ENCODE data around the gene SLX9.
A peak's percentile ranks its signal among the peaks of the same experiment; 100 is the strongest.

The SLX9 gene

DNA sequence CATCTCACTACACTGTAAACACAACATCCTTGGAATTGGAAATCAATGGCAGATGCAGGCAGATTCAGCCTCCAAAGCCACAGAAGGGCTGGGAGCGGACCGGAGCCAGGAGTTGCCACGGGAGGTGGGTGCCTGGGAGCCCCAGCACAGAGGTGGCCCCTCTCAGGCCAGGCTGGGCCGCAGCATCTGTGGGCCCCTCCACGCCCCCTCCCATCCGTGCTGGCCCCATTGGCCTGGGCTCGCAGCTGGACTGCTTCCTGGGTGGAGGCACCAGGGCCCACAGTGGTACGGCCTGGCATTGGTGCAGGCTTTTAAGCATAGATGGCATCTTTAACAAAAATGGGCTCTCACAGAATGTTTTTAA is 64.2 kb downstream of the SLX9 start:
- no peak for DNase-seq
- H3K4me3 Mint-ChIP-seq = no peak overlapping the region
- peaks cover 30% of the 10 kb centered on the region for H3K9me3 Mint-ChIP-seq
- no peak for TF ChIP-seq CTCF (IDR thresholded peaks at IDR 0.05)
- H3K4me1 Mint-ChIP-seq = peaks cover 19% of the 10 kb centered on the region
- no peak overlapping the region for H3K27ac Mint-ChIP-seq
- peaks cover 10% of the 10 kb centered on the region for H3K27me3 Mint-ChIP-seq (ENCODE audit: low read depth, poor library complexity)
- no peaks in the 10 kb centered on the region for H3K36me3 Mint-ChIP-seq (ENCODE audit: low read depth)

- no peaks in the 10 kb centered on the region for H3K36me3 Mint-ChIP-seq (ENCODE audit: low read depth)
- no peak overlapping the region for H3K27ac Mint-ChIP-seq
- TF ChIP-seq CTCF (IDR thresholded peaks at IDR 0.05) = no peak
Observed at GRCh38 chr21:45004481-45005247, 64.8 kb downstream of the SLX9 start.

DNA sequence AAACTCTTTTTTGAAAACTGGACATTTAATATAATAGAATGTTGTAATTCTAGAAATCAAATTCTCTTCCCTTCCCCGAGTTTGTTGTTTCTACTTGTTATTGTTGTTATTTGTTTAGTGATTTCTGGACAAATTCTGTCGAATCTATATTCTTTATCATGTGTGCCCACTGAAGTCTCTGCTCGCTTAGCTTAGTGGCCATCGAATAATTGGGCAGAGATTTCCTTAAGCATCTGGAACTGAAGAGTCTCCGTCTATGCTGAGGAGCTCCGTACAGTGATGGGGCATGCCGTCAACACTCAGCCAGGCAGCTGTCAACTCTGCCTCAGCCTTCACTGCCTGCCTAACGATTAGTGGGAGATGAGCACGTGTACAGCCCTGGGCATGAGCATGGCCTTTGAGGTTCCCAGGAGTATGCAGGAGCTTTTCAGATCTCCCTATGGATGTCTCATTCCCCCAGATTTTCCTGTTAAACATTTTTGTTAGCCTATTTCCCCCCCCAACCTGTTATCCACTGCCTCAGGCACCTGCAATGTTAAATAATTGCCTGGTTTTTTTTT is 66.8 kb downstream of the SLX9 start:
- no peak overlapping the region for H3K4me3 Mint-ChIP-seq
- peaks cover 29% of the 10 kb centered on the region for H3K27me3 Mint-ChIP-seq (ENCODE audit: low read depth, poor library complexity)
- peaks cover 42% of the 10 kb centered on the region for H3K4me1 Mint-ChIP-seq
- no peak for TF ChIP-seq CTCF (IDR thresholded peaks at IDR 0.05)
- H3K27ac Mint-ChIP-seq = no peak overlapping the region
- peaks cover 39% of the 10 kb centered on the region for H3K9me3 Mint-ChIP-seq
- DNase-seq = no peak
- no peaks in the 10 kb centered on the region for H3K36me3 Mint-ChIP-seq (ENCODE audit: low read depth)

More at GRCh38 chr21:45004481-45005247, 64.8 kb downstream of the SLX9 start:
- peaks cover 36% of the 10 kb centered on the region for H3K9me3 Mint-ChIP-seq
- H3K4me3 Mint-ChIP-seq = no peak overlapping the region
- H3K27me3 Mint-ChIP-seq (ENCODE audit: low read depth, poor library complexity) = peaks cover 10% of the 10 kb centered on the region
- H3K4me1 Mint-ChIP-seq = peaks cover 22% of the 10 kb centered on the region
- DNase-seq = no peak

GRCh38 chr21:45009616-45010015 is 69.8 kb downstream of the SLX9 start:
- peaks cover 54% of the 10 kb centered on the region for H3K4me1 Mint-ChIP-seq
- no peak overlapping the region for H3K27ac Mint-ChIP-seq
- no peak for TF ChIP-seq CTCF (IDR thresholded peaks at IDR 0.05)
- H3K4me3 Mint-ChIP-seq = no peak overlapping the region
- peaks cover 36% of the 10 kb centered on the region for H3K27me3 Mint-ChIP-seq (ENCODE audit: low read depth, poor library complexity)
- H3K36me3 Mint-ChIP-seq (ENCODE audit: low read depth) = no peaks in the 10 kb centered on the region
- H3K9me3 Mint-ChIP-seq = peaks cover 39% of the 10 kb centered on the region
- no peak for DNase-seq

GRCh38 chr21:45010096-45010495 is 70.3 kb downstream of the SLX9 start:
- H3K4me3 Mint-ChIP-seq = no peak overlapping the region
- no peak for DNase-seq
- H3K27ac Mint-ChIP-seq = peak overlapping the region; percentile 14
- no peaks in the 10 kb centered on the region for H3K36me3 Mint-ChIP-seq (ENCODE audit: low read depth)
- H3K27me3 Mint-ChIP-seq (ENCODE audit: low read depth, poor library complexity) = peaks cover 36% of the 10 kb centered on the region
- H3K9me3 Mint-ChIP-seq = peaks cover 39% of the 10 kb centered on the region
- no peak for TF ChIP-seq CTCF (IDR thresholded peaks at IDR 0.05)
- H3K4me1 Mint-ChIP-seq = peaks cover 54% of the 10 kb centered on the region

- peaks cover 36% of the 10 kb centered on the region for H3K9me3 Mint-ChIP-seq
- no peaks in the 10 kb centered on the region for H3K36me3 Mint-ChIP-seq (ENCODE audit: low read depth)
- H3K4me3 Mint-ChIP-seq = no peak overlapping the region
- peaks cover 60% of the 10 kb centered on the region for H3K4me1 Mint-ChIP-seq
- TF ChIP-seq CTCF (IDR thresholded peaks at IDR 0.05) = no peak
- H3K27me3 Mint-ChIP-seq (ENCODE audit: low read depth, poor library complexity) = peaks cover 36% of the 10 kb centered on the region
- no peak overlapping the region for H3K27ac Mint-ChIP-seq
- no peak for DNase-seq
Observed at GRCh38 chr21:45010860-45011259, 71.0 kb downstream of the SLX9 start.

All from nephron progenitor cell (in vitro differentiated cells).